Retinal pigment epithelial cell (primary cell): ENCODE data around the gene BEND6.
A peak's percentile ranks its signal among the peaks of the same experiment; 100 is the strongest.
"Not testable (repeated sequence)": the region's sequence is repeated elsewhere in the genome, so short reads cannot be mapped to it uniquely, and the experiment has no call there.

Experiments used
- DNase-seq: peaks from one replicate; pipeline ENCODE4 v3.0.0-alpha.2; 2010; ENCODE audit warnings: low read depth
- H3K4me3 ChIP-seq: 2 replicates; pipeline ENCODE4 v1.5.1; 2011; ENCODE audit warnings: mild to moderate bottlenecking, low read length, control low read depth, moderate library complexity
- TF ChIP-seq, protein P1 (sequence below): conservative IDR thresholded peaks from 2 replicates; pipeline ENCODE4 v1.5.1; 2011; ENCODE audit warnings: low read depth, low read length, control low read depth, inconsistent platforms

Gene BEND6

DNA sequence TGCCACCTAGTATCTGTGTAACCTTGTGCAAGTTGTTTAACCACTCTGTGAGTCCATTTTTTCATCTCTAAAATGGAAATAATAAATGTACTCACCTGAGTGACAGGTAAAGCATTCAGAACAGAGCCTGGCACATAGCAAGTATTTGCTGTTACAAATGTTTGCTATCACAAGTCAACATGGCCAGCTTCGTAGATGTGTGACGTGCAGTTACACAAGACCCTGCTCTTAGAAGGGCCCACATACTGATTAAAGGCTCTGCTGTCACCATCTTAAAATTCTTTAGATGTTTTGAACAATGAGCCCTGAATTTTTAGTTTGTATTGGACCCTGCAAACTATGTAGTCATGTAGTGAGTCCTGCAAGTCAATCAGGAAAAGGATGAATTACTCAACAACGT lies 51.2 kb downstream of the BEND6 start:
- H3K4me3 ChIP-seq: no peak overlapping the region
- DNase-seq: no peak
- TF ChIP-seq, protein P1, sequence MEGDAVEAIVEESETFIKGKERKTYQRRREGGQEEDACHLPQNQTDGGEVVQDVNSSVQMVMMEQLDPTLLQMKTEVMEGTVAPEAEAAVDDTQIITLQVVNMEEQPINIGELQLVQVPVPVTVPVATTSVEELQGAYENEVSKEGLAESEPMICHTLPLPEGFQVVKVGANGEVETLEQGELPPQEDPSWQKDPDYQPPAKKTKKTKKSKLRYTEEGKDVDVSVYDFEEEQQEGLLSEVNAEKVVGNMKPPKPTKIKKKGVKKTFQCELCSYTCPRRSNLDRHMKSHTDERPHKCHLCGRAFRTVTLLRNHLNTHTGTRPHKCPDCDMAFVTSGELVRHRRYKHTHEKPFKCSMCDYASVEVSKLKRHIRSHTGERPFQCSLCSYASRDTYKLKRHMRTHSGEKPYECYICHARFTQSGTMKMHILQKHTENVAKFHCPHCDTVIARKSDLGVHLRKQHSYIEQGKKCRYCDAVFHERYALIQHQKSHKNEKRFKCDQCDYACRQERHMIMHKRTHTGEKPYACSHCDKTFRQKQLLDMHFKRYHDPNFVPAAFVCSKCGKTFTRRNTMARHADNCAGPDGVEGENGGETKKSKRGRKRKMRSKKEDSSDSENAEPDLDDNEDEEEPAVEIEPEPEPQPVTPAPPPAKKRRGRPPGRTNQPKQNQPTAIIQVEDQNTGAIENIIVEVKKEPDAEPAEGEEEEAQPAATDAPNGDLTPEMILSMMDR: no peak

DNA sequence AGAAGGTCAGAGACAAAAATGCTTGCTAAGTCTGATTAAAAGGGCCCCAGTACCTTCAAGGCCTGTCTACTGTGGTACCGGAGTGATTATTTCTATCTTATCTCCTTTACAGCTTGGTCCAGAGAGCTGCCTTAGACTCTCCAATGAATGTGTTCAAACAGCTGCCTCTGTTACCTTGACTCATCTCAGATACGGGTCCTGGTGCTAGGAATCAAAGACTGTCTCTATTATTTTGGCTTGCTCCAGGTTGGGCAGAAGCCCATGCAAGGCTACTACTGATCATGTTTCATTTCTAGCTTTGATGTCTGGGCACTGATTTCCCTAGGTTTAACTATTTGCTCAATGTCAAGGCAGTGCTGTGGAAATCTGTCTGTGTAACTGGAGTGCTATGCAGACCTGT lies 53.2 kb downstream of the BEND6 start:
- not testable (repeated sequence) for H3K4me3 ChIP-seq, DNase-seq

DNA sequence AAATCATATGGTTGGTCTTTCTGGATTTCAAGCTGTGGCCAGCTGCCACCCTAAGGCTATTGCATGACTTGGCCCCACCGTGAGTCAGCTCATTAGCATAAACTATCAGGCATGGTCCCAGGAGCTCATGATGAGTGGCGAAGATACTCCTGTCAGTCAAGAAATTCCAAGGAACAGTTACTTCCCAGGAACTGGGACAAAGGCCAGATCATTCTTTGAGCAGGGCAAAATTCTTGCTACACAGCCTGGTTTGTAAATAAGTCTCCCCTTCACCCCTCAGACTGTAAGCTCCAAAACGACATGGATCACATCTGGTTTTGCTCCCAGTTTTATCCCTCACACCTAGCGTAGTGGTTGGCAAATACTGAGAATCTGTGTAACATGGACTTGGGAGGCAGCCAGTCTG lies 58.6 kb downstream of the BEND6 start:
- DNase-seq: no peak
- TF ChIP-seq, protein P1: no peak

DNA sequence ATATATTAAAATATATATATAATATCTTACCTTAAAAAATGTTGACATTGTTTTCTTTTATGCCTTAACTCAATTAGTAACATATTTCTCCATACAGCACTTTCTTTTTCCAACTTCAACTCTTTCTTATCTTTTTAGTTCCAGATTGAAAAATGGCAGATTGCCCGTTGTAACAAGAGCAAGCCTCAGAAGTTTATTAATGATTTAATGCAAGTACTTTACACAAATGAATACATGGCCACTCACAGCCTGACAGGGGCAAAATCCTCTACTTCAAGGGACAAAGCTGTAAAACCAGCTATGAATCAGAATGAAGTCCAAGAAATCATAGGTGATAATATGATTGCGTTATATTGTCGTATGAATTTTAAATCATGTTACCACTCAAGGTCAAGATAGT lies 62.2 kb downstream of the BEND6 start:
- H3K4me3 ChIP-seq: no peak overlapping the region
- DNase-seq: no peak
- TF ChIP-seq, protein P1: no peak

More for the DNA sequence above, 58.6 kb downstream of the BEND6 start:
- no peak overlapping the region for H3K4me3 ChIP-seq

DNA sequence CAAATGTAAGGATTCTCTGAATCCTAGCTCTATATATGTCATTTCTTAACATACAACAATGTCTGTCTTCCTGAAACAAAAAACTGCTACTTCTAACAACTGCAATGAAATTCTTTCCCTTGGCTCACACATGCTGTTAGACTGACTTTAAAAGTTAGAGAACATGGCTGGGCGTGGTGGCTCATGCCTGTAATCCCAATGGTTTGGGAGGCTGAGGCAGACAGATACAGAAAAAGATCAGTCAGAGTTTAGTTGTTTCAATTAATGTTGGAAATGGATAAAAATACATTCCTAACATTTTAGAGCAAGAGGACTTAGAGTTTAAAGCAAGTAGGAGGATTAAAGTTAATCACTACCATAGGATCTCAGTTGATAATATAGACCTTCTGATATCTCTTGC lies 62.9 kb downstream of the BEND6 start:
- H3K4me3 ChIP-seq: no peak overlapping the region
- TF ChIP-seq, protein P1: no peak
- DNase-seq: no peak

DNA sequence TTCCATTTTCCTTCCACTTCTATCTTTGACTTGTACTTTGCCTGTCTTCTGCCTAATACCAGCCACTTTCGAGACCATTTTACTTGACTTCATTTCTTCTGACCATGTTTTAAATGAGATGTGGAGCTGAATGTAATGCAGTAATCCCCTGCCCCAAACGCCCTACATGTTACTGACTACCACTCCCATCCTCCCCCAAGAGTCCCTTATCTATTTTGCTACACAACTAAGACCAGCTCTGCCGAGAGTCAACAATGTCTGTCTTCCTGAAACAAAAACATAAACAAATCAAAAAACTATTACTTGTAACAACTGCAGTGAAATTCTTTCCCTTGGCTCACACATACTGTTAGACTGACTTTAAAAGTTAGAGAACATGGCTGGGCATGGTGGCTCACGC lies 64.5 kb downstream of the BEND6 start:
- TF ChIP-seq, protein P1: no peak
- DNase-seq: no peak
- H3K4me3 ChIP-seq: no peak overlapping the region

DNA sequence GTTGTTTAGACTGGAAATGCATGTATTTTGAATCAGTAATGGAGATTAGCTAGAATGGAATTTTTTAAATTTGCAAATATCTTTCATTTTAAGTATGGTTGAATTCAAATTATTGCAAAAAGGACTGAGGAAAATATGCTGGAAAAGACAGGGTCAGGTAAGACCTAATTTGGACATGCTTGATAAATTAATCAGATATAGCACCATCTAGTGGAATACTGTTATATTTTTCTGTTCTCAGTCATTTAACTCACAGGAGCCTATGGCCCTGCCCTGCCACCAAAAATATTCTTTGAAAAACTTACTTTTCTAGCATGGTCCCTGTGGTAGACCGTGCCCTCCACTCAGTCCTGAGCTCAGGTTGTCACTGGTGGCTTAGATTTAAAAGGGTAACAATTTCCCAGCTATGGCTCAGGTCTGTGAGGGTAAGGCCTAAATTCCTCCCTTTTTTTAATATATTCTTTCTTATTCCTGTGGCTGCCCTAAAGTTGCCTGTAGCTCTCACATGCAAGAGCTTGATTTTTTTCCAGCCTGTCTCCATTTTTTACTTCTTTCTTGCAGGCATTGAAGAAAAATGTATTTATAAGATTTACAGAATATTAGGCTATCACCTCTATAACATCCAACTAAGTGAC lies 66.3 kb downstream of the BEND6 start:
- TF ChIP-seq, protein P1: peak; percentile 38
- DNase-seq: no peak

More for the DNA sequence above, 66.3 kb downstream of the BEND6 start:
- no peak overlapping the region for H3K4me3 ChIP-seq
